ENCODE data around the gene COL23A1.

Gene COL23A1

GRCh38 chr5:178431063-178431781 lies 159.0 kb downstream of the COL23A1 start:
- DNase-seq, result no peak

- DNase-seq, result no peak
Measured at GRCh38 chr5:178430186-178431062, 159.8 kb downstream of the COL23A1 start.

- no peak for DNase-seq
Measured at GRCh38 chr5:178429491-178430185, 160.6 kb downstream of the COL23A1 start.

- DNase-seq, result no peak
Measured at GRCh38 chr5:178429156-178429468, 161.1 kb downstream of the COL23A1 start.

GRCh38 chr5:178428341-178429155 lies 161.6 kb downstream of the COL23A1 start:
- DNase-seq, result no peak

- DNase-seq, result no peak
Measured at GRCh38 chr5:178427576-178428197, 162.5 kb downstream of the COL23A1 start.

- DNase-seq, result no peak
Measured at GRCh38 chr5:178426326-178427130, 163.7 kb downstream of the COL23A1 start.

- no peak for DNase-seq
Measured at GRCh38 chr5:178425621-178426068, 164.5 kb downstream of the COL23A1 start.

GRCh38 chr5:178424810-178425177 lies 165.4 kb downstream of the COL23A1 start:
- no peak for DNase-seq

GRCh38 chr5:178423901-178424809 lies 166.0 kb downstream of the COL23A1 start:
- DNase-seq, result no peak

- DNase-seq, result no peak
Measured at GRCh38 chr5:178423431-178423830, 166.8 kb downstream of the COL23A1 start.

- DNase-seq, result no peak
Measured at GRCh38 chr5:178422400-178422775, 167.8 kb downstream of the COL23A1 start.

GRCh38 chr5:178421699-178422399 lies 168.3 kb downstream of the COL23A1 start:
- DNase-seq, result no peak

GRCh38 chr5:178421128-178421527 lies 169.1 kb downstream of the COL23A1 start:
- no peak for DNase-seq

GRCh38 chr5:178420354-178420781 lies 169.8 kb downstream of the COL23A1 start:
- no peak for DNase-seq

GRCh38 chr5:178419651-178420050 lies 170.5 kb downstream of the COL23A1 start:
- no peak for DNase-seq

- DNase-seq, result no peak
Measured at GRCh38 chr5:178419196-178419595, 171.0 kb downstream of the COL23A1 start.

GRCh38 chr5:178418471-178419010 lies 171.7 kb downstream of the COL23A1 start:
- DNase-seq, result no peak

GRCh38 chr5:178418031-178418430 lies 172.2 kb downstream of the COL23A1 start:
- no peak for DNase-seq
